GM10266 (cell line): ENCODE data around the gene MYH13.

Experiments
- DNase-seq: peaks from one replicate; pipeline ENCODE4 v3.0.0; 2012; ENCODE audit errors: extremely low spot score
- CTCF ChIP-seq: IDR thresholded peaks from 2 replicates; pipeline ENCODE4 v1.5.1; 2012; ENCODE audit warnings: mild to moderate bottlenecking, low read depth; ENCODE audit not compliant: control insufficient read depth, insufficient read depth; ENCODE audit errors: missing control alignments

MYH13 gene

GRCh38 chr17:10352893-10353292 lies 19.9 kb downstream of the MYH13 start:
- no peak for DNase-seq

GRCh38 chr17:10349403-10349802 lies 23.4 kb downstream of the MYH13 start:
- TF ChIP-seq CTCF = peak; percentile 36
- peak; percentile 29 for DNase-seq

More at GRCh38 chr17:10352893-10353292, 19.9 kb downstream of the MYH13 start:
- no peak for TF ChIP-seq CTCF

- TF ChIP-seq CTCF = no peak
- DNase-seq = no peak
Measured at GRCh38 chr17:10344816-10345215, 28.0 kb downstream of the MYH13 start.

- TF ChIP-seq CTCF = no peak
- no peak for DNase-seq
Measured at GRCh38 chr17:10339051-10339450, 33.8 kb downstream of the MYH13 start.

GRCh38 chr17:10337976-10338375 lies 34.8 kb downstream of the MYH13 start:
- no peak for DNase-seq
- TF ChIP-seq CTCF = no peak

- no peak for DNase-seq
- TF ChIP-seq CTCF = no peak
Measured at GRCh38 chr17:10337136-10337535, 35.7 kb downstream of the MYH13 start.

GRCh38 chr17:10336393-10336792 lies 36.4 kb downstream of the MYH13 start:
- DNase-seq = no peak

More at GRCh38 chr17:10336393-10336792, 36.4 kb downstream of the MYH13 start:
- TF ChIP-seq CTCF = no peak
